Islet of Langerhans (tissue), 1 donor: ENCODE measurements around the gene TECTB.

Experiments used
- FAIRE-seq: peaks from one replicate; lab custom pipeline; 2011; peaks lifted over from hg19 to GRCh38; lab: Jason Lieb, UNC

Gene TECTB

DNA sequence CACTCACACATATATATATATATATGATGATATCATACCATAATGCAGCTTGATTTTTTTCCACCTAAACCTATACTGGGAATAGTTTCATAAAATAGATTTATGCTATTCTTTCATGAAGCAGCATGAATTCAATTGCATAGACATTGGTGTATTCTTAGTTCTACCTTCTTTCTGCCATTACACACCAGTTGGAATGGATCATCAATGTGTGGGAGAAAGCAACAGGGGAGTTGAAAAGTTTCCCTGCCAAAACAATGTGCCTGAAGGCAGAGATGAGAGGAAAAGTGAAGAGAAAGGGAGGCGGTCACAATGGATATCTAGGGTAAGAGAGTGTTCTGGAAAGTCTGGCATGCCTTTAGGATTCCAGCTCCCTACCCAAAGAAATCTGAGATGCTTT is 65.6 kb downstream of the TECTB start:
- no peak for FAIRE-seq

DNA sequence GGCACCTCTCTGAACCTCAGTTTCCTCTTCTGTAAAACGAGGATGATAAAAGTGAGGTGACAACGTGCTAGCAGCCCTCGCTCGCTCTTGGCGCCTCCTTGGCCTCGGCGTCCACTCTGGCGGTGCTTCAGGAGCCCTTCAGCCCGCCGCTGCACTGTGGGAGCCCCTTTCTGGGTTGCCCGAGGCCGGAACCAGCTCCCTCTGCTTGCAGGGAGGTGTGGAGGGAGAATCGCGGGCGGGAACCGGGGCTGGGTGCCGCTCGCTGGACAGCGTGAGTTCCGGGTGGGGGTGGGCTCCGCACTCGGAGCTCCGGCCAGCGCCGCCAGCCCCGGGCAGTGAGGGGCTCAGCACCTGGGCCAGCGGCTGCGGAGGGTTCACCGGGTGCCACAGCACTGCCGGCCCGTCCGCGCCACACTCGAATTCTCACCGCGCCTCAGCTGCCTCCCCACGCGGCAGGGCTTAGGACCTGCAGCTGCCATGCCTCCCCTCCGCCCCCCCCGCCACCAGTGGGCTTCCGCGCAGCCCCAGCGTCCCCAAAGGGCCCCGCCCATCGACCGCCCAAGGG is 66.4 kb downstream of the TECTB start:
- no peak for FAIRE-seq

DNA sequence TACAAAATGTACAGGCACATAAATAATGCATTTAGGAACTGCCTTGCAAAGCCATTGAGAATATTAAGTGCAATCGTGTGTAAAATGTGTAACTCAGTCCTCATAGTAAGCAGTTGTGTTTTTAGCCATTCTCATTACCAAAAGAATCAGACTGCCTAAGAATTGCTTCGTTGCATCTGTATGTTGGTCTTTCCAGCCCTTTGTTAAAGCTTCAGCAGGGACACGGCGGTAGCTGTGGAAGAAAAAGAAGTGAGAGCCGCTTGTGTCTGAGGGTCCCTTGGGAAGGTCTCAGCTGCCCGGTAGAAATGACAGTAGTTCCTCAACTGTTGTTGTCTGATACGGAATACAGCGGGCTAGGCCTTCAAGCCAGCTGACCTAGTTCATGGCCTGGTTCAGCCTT is 67.9 kb downstream of the TECTB start:
- FAIRE-seq = no peak

DNA sequence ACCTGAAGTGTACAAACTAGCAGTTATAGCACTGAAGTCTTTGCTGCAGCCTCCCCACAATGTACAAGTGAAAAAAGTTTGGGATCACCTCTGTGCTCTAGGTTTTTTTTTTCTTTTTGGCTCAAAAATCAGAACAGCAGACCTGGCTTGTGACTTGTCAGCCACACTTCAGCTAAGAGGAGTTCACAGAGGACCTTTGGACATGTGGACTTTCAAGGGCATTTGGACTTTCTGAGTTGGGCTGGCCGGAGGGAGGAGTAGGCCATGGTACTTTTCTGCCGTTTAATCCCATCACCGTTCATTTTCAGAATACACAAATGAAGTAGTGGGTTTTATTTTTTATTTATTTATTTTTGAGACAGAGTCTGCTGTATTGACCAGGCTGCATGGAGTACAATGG is 68.8 kb downstream of the TECTB start:
- FAIRE-seq = no peak

DNA sequence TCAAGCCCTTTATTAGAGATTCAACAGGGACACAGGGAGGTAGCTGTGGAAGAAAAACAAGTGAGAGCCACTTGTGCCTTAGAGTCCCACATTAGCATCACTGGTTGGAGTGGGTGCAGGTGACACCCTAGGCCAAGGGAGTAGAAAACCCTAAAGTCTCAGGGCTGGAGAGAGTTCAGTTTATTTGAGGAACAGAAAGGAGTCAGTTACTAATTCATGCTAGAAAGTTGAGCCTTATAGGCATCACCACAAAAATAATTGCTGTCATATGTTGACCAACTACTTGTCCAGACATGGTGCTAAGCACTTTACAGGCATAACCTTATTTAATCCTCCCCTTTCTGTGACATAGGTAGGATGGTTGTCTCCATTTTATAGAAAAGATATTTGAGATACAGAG is 69.8 kb downstream of the TECTB start:
- no peak for FAIRE-seq
